ENCODE data around the gene HEATR5B.

The HEATR5B gene

DNA sequence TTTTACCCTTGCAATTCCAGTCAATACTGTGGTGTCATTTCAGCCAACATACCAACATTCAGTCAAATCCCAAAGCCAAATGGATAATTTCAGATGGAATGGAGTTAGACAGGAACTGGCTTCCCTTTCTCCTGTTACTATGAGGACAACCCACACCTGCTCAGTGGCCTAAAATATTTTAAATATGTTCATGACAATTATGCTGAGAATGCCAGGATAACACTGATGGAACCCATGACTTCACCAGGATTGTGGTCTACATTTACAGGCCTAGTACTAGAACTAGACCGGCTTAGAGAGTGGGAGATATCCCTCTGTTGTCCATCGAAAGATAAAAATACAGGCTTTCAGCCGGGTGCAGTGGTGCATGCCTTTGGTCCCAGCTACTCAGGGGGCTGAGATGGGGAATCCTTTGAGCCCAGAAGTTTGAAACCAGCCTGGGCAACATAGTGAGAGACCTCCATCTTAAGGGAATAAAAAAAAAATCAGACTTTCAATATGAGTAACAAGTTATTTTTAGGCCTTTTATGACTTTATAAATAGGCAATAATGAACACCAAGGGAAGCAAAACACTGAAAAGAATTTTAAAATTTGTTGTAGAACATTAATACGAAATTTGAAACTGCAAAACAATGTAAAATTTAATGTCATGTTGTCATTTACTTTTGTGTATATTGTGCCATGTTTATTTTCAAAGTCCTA lies 14.4 kb upstream of the HEATR5B start:
- no peak for TF ChIP-seq EZH2phosphoT487 (IDR thresholded peaks at IDR 0.05; ENCODE audit: borderline replicate concordance, low read length)
- TF ChIP-seq, protein P1, sequence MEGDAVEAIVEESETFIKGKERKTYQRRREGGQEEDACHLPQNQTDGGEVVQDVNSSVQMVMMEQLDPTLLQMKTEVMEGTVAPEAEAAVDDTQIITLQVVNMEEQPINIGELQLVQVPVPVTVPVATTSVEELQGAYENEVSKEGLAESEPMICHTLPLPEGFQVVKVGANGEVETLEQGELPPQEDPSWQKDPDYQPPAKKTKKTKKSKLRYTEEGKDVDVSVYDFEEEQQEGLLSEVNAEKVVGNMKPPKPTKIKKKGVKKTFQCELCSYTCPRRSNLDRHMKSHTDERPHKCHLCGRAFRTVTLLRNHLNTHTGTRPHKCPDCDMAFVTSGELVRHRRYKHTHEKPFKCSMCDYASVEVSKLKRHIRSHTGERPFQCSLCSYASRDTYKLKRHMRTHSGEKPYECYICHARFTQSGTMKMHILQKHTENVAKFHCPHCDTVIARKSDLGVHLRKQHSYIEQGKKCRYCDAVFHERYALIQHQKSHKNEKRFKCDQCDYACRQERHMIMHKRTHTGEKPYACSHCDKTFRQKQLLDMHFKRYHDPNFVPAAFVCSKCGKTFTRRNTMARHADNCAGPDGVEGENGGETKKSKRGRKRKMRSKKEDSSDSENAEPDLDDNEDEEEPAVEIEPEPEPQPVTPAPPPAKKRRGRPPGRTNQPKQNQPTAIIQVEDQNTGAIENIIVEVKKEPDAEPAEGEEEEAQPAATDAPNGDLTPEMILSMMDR (IDR thresholded peaks at IDR 0.05; ENCODE audit: low read depth, low read length, poor library complexity, severe bottlenecking) = no peak
- H3K9me3 ChIP-seq (ENCODE audit: control insufficient read depth, insufficient read depth, low read length) = no peaks in the 10 kb centered on the region
- H3K4me1 ChIP-seq (ENCODE audit: control insufficient read depth, low read length) = no peaks in the 10 kb centered on the region
- H3K4me2 ChIP-seq (ENCODE audit: low read length) = no peak overlapping the region
- no peaks in the 10 kb centered on the region for H3F3A ChIP-seq (ENCODE audit: control insufficient read depth, insufficient read depth)
- H4K20me1 ChIP-seq (ENCODE audit: control insufficient read depth, insufficient read depth, low read depth, low read length) = no peaks in the 10 kb centered on the region
- H3K36me3 ChIP-seq (ENCODE audit: control insufficient read depth, low read length) = peaks cover 58% of the 10 kb centered on the region
- no peaks in the 10 kb centered on the region for H3K9me2 ChIP-seq (replicated peaks; ENCODE audit: control insufficient read depth, low read length)
- H3K27ac ChIP-seq (ENCODE audit: low read depth, low read length) = no peak overlapping the region
- no peak overlapping the region for H3K4me3 ChIP-seq (ENCODE audit: low read length)
- H3K79me2 ChIP-seq (ENCODE audit: control insufficient read depth, low read length) = no peaks in the 10 kb centered on the region
- H3K27me3 ChIP-seq (ENCODE audit: control insufficient read depth, low read length) = no peaks in the 10 kb centered on the region

DNA sequence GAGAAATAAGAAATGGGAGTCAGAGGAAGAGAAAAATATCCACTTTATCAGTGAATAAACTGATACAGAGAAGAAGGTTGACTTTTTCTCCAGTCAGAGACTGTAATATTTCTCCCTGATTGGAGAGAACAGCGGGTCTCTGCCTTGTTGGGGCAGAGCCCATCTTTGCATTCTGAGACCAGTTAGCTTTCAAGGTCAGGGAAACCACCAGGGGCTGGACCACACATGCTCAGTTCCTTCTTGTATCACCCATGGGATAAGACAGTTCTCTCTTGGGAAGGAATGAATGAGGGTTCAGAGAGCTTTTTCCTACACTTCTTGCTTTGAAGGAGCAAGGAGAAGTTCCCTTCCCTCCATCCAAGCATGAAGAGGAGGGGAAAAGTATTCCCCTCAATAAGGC lies 12.4 kb upstream of the HEATR5B start:
- H3K4me3 ChIP-seq (ENCODE audit: low read length) = no peak overlapping the region
- H3K9me3 ChIP-seq (ENCODE audit: control insufficient read depth, insufficient read depth, low read length) = no peaks in the 10 kb centered on the region
- H3K27ac ChIP-seq (ENCODE audit: low read depth, low read length) = no peak overlapping the region
- H3K27me3 ChIP-seq (ENCODE audit: control insufficient read depth, low read length) = no peaks in the 10 kb centered on the region
- peaks cover 5% of the 10 kb centered on the region for H3K4me1 ChIP-seq (ENCODE audit: control insufficient read depth, low read length)
- H3K79me2 ChIP-seq (ENCODE audit: control insufficient read depth, low read length) = no peaks in the 10 kb centered on the region
- peaks cover 74% of the 10 kb centered on the region for H3K36me3 ChIP-seq (ENCODE audit: control insufficient read depth, low read length)
- H4K20me1 ChIP-seq (ENCODE audit: control insufficient read depth, insufficient read depth, low read depth, low read length) = no peaks in the 10 kb centered on the region
- TF ChIP-seq, protein P1 (IDR thresholded peaks at IDR 0.05; ENCODE audit: low read depth, low read length, poor library complexity, severe bottlenecking) = no peak
- TF ChIP-seq EZH2phosphoT487 (IDR thresholded peaks at IDR 0.05; ENCODE audit: borderline replicate concordance, low read length) = no peak
- H3K4me2 ChIP-seq (ENCODE audit: low read length) = no peak overlapping the region
- no peaks in the 10 kb centered on the region for H3F3A ChIP-seq (ENCODE audit: control insufficient read depth, insufficient read depth)
- H3K9me2 ChIP-seq (replicated peaks; ENCODE audit: control insufficient read depth, low read length) = no peaks in the 10 kb centered on the region

- Histone ChIP-seq H3K9me3 (ENCODE audit: control insufficient read depth, insufficient read depth, low read length) (no peaks in the 10 kb centered on the region), H4K20me1 (ENCODE audit: control insufficient read depth, insufficient read depth, low read depth, low read length) (no peaks in the 10 kb centered on the region), H3K27ac (ENCODE audit: low read depth, low read length) (no peak overlapping the region), H3K4me1 (ENCODE audit: control insufficient read depth, low read length) (peaks cover 27% of the 10 kb centered on the region), H3K36me3 (ENCODE audit: control insufficient read depth, low read length) (peaks cover 69% of the 10 kb centered on the region), H3K79me2 (ENCODE audit: control insufficient read depth, low read length) (no peaks in the 10 kb centered on the region; the same call in 1 of the 2 replicates), H3K4me3 (ENCODE audit: low read length) (no peak overlapping the region), H3K27me3 (ENCODE audit: control insufficient read depth, low read length) (no peaks in the 10 kb centered on the region), H3F3A (ENCODE audit: control insufficient read depth, insufficient read depth) (peaks cover 19% of the 10 kb centered on the region), H3K4me2 (ENCODE audit: low read length) (peak overlapping the region; percentile 13; the same call in 1 of the 2 replicates), H3K9me2 (replicated peaks; ENCODE audit: control insufficient read depth, low read length) (no peaks in the 10 kb centered on the region)
- TF ChIP-seq, protein P1 (IDR thresholded peaks at IDR 0.05; ENCODE audit: low read depth, low read length, poor library complexity, severe bottlenecking) = no peak
- TF ChIP-seq EZH2phosphoT487 (IDR thresholded peaks at IDR 0.05; ENCODE audit: borderline replicate concordance, low read length) = no peak
Observed at GRCh38 chr2:37091873-37092272, 7.7 kb upstream of the HEATR5B start.
